SK-N-SH (cell line): ENCODE results near the gene CISH.

Experiments
- ELF1 ChIP-seq: IDR thresholded peaks from 2 replicates; pipeline ENCODE4 v1.4.0; 2012
- EP300 ChIP-seq, 2 experiments: IDR thresholded peaks; 2 replicates each; pipeline versions ENCODE4 v1.4.0 to v1.6.1; 2012; ENCODE audit warnings: borderline replicate concordance in 1 of 2, low read depth in 1 of 2, low read length in 1 of 2
- FOSL2 ChIP-seq: IDR thresholded peaks from 2 replicates; pipeline ENCODE4 v1.4.0; 2012; ENCODE audit warnings: low read depth, mild to moderate bottlenecking, moderate library complexity, borderline replicate concordance
- JUND ChIP-seq: IDR thresholded peaks from 2 replicates; pipeline ENCODE4 v1.4.0; 2012
- POLR2AphosphoS5 ChIP-seq: IDR thresholded peaks from 2 replicates; pipeline ENCODE4 v1.6.1; 2012; ENCODE audit warnings: low read depth, low read length
- SIN3A ChIP-seq: IDR thresholded peaks from 2 replicates; pipeline ENCODE4 v1.6.1; 2012; ENCODE audit warnings: low read depth, mild to moderate bottlenecking, low read length, moderate library complexity, borderline replicate concordance
- TAF1 ChIP-seq: IDR thresholded peaks from 2 replicates; pipeline ENCODE4 v1.6.1; 2012; ENCODE audit warnings: low read depth, mild to moderate bottlenecking, low read length, moderate library complexity, borderline replicate concordance
- TF ChIP-seq, protein P1 (sequence below): IDR thresholded peaks from 2 replicates; pipeline ENCODE4 v1.6.1; 2012; ENCODE audit warnings: mild to moderate bottlenecking, low read depth, low read length, moderate library complexity
- TF ChIP-seq, protein P2 (sequence below): fragments of 200-600 bp; sonication (generic); IDR thresholded peaks from 2 replicates; pipeline ENCODE4 v1.6.1; 2017; ENCODE audit warnings: antibody characterized with exemption, mild to moderate bottlenecking, moderate library complexity
- TF ChIP-seq, protein P3 (sequence below): IDR thresholded peaks from 2 replicates; pipeline ENCODE4 v1.4.0; 2012; ENCODE audit warnings: low read depth
- TF ChIP-seq, protein P4 (sequence below): IDR thresholded peaks from 2 replicates; pipeline ENCODE4; 2012
- TF ChIP-seq, protein P5 (sequence below): fragments of 150-350 bp; IDR thresholded peaks from 2 replicates; pipeline ENCODE4 v1.6.1; 2017; ENCODE audit warnings: antibody characterized with exemption, low read length, low read depth, borderline replicate concordance

DNA sequence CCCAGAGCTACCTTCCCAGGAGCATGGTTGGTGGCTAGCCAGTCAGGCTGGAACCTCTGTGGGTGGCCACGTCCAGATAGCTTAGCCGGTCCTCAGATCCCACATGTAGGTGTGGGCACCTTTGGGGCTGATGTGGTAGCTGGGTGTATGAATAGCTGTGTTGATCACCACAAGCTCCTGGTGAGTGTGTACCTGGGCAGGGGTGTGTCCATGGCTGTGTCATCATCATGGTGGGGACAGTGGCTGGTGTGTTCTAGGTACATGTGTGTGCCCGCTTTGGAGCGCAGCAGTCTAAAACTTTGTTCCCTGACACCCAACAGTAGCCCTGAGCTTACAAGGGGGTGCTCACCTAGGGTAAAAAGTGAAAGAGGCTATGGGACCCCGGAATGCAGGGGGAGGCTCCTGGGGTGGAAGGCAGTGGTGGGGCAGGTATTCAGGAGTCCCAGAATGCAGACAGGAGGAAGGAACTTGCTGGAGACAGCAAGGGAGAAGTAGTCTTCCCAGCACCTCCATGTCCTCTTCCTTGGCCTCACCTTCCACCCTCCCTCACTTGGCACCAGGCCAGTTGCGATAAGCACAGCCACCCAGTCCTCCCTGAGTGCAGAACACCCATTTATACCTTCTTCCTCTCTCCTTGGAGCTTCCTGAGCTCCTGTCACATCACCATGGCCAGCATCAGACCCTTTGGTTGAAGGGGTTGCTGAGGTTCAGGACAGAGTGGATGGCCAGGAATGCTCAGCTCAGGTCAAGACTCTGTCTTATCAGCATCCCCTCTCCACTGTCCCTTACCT, 1.2 kb downstream of the CISH start:
- TF ChIP-seq, protein P1, sequence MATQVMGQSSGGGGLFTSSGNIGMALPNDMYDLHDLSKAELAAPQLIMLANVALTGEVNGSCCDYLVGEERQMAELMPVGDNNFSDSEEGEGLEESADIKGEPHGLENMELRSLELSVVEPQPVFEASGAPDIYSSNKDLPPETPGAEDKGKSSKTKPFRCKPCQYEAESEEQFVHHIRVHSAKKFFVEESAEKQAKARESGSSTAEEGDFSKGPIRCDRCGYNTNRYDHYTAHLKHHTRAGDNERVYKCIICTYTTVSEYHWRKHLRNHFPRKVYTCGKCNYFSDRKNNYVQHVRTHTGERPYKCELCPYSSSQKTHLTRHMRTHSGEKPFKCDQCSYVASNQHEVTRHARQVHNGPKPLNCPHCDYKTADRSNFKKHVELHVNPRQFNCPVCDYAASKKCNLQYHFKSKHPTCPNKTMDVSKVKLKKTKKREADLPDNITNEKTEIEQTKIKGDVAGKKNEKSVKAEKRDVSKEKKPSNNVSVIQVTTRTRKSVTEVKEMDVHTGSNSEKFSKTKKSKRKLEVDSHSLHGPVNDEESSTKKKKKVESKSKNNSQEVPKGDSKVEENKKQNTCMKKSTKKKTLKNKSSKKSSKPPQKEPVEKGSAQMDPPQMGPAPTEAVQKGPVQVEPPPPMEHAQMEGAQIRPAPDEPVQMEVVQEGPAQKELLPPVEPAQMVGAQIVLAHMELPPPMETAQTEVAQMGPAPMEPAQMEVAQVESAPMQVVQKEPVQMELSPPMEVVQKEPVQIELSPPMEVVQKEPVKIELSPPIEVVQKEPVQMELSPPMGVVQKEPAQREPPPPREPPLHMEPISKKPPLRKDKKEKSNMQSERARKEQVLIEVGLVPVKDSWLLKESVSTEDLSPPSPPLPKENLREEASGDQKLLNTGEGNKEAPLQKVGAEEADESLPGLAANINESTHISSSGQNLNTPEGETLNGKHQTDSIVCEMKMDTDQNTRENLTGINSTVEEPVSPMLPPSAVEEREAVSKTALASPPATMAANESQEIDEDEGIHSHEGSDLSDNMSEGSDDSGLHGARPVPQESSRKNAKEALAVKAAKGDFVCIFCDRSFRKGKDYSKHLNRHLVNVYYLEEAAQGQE = no peak
- TF ChIP-seq, protein P2, sequence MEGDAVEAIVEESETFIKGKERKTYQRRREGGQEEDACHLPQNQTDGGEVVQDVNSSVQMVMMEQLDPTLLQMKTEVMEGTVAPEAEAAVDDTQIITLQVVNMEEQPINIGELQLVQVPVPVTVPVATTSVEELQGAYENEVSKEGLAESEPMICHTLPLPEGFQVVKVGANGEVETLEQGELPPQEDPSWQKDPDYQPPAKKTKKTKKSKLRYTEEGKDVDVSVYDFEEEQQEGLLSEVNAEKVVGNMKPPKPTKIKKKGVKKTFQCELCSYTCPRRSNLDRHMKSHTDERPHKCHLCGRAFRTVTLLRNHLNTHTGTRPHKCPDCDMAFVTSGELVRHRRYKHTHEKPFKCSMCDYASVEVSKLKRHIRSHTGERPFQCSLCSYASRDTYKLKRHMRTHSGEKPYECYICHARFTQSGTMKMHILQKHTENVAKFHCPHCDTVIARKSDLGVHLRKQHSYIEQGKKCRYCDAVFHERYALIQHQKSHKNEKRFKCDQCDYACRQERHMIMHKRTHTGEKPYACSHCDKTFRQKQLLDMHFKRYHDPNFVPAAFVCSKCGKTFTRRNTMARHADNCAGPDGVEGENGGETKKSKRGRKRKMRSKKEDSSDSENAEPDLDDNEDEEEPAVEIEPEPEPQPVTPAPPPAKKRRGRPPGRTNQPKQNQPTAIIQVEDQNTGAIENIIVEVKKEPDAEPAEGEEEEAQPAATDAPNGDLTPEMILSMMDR = no peak
- TF ChIP-seq, protein P3, sequence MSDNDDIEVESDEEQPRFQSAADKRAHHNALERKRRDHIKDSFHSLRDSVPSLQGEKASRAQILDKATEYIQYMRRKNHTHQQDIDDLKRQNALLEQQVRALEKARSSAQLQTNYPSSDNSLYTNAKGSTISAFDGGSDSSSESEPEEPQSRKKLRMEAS = no peak
- TF ChIP-seq POLR2AphosphoS5 = no peak
- TF ChIP-seq ELF1 = no peak
- no peak for TF ChIP-seq FOSL2
- TF ChIP-seq, protein P4, sequence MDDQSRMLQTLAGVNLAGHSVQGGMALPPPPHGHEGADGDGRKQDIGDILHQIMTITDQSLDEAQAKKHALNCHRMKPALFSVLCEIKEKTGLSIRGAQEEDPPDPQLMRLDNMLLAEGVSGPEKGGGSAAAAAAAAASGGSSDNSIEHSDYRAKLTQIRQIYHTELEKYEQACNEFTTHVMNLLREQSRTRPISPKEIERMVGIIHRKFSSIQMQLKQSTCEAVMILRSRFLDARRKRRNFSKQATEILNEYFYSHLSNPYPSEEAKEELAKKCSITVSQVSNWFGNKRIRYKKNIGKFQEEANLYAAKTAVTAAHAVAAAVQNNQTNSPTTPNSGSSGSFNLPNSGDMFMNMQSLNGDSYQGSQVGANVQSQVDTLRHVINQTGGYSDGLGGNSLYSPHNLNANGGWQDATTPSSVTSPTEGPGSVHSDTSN = no peak
- no peak for TF ChIP-seq TAF1
- TF ChIP-seq EP300 (IDR thresholded peaks at IDR 0.05; ENCODE audit: borderline replicate concordance in 1 of 2, low read depth in 1 of 2, low read length in 1 of 2) = no peak
- TF ChIP-seq JUND = no peak
- TF ChIP-seq, protein P5, sequence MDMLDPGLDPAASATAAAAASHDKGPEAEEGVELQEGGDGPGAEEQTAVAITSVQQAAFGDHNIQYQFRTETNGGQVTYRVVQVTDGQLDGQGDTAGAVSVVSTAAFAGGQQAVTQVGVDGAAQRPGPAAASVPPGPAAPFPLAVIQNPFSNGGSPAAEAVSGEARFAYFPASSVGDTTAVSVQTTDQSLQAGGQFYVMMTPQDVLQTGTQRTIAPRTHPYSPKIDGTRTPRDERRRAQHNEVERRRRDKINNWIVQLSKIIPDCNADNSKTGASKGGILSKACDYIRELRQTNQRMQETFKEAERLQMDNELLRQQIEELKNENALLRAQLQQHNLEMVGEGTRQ = no peak
- TF ChIP-seq SIN3A = no peak
